Loucy (cell line): ENCODE measurements around the gene PITPNC1.

Experiments
- CTCF ChIP-seq: fragments of 200-600 bp; sonication (generic); conservative IDR thresholded peaks from 2 replicates; pipeline ENCODE4 v1.5.1; 2014; ENCODE audit warnings: mild to moderate bottlenecking, antibody characterized with exemption, low read length
- EZH2phosphoT487 ChIP-seq: fragments of 200-600 bp; IDR thresholded peaks from 2 replicates; pipeline ENCODE4 v1.6.1; 2018; ENCODE audit warnings: antibody characterized with exemption, mild to moderate bottlenecking, moderate library complexity, borderline replicate concordance

- no peak for TF ChIP-seq CTCF
- no peak for TF ChIP-seq EZH2phosphoT487
These were observed 73.0 kb downstream of the PITPNC1 start for GRCh38 chr17:67449845-67450755.
